HL-60 (cell line): ENCODE data around the gene AGBL4.

Source experiments
- DNase-seq, 2 experiments: peaks; one replicate each; pipeline ENCODE4 v3.0.0-alpha.2; 2010 to 2020; ENCODE audit warnings: low read depth in 1 of 2, low spot score in 1 of 2
- H3K27ac ChIP-seq: fragments of 250-450 bp; sonication (Bioruptor Pico); replicated peaks from 2 replicates; pipeline ENCODE4 v1.5.1; 2020; ENCODE audit warnings: mild to moderate bottlenecking, moderate library complexity
- H3K27me3 ChIP-seq: fragments of 250-450 bp; sonication (Bioruptor Pico); 2 replicates; pipeline ENCODE4 v1.5.1; 2021; ENCODE audit warnings: mild to moderate bottlenecking, moderate library complexity; ENCODE audit not compliant: insufficient read depth, poor library complexity, severe bottlenecking
- H3K4me3 ChIP-seq: replicated peaks from 2 replicates; pipeline ENCODE4 v1.5.1; 2011; ENCODE audit warnings: mild to moderate bottlenecking, control low read depth, low read length; ENCODE audit not compliant: insufficient read depth
- CTCF ChIP-seq: IDR thresholded peaks from one replicate; pipeline ENCODE4 v1.5.1; 2011; ENCODE audit warnings: low read length, control low read depth, inconsistent platforms; ENCODE audit not compliant: insufficient read depth
- GABPA ChIP-seq: IDR thresholded peaks from 2 replicates; pipeline ENCODE4 v1.6.1; 2012; ENCODE audit warnings: low read depth
- POLR2AphosphoS5 ChIP-seq: IDR thresholded peaks from 2 replicates; pipeline ENCODE4 v1.6.1; 2012; ENCODE audit warnings: low read depth
- REST ChIP-seq: IDR thresholded peaks from 2 replicates; pipeline ENCODE4 v1.6.1; 2012; ENCODE audit warnings: low read depth; ENCODE audit not compliant: insufficient replicate concordance
- SPI1 ChIP-seq: IDR thresholded peaks from 2 replicates; pipeline ENCODE4 v1.6.1; 2012; ENCODE audit warnings: low read depth, mild to moderate bottlenecking, borderline replicate concordance

AGBL4 gene

GRCh38 chr1:48760857-48761256 is 1262.9 kb downstream of the AGBL4 start:
- no peak for TF ChIP-seq CTCF
- TF ChIP-seq POLR2AphosphoS5, result no peak
- no peak for TF ChIP-seq REST
- TF ChIP-seq GABPA, result no peak
- no peak for TF ChIP-seq SPI1
- no peak overlapping the region for H3K4me3 ChIP-seq
- H3K27me3 ChIP-seq, result no peaks in the 10 kb centered on the region
- no peak for DNase-seq
- H3K27ac ChIP-seq, result no peak overlapping the region

- DNase-seq, result no peak
- TF ChIP-seq POLR2AphosphoS5 (no peak), REST (no peak), CTCF (no peak), GABPA (no peak), SPI1 (no peak)
- H3K4me3 ChIP-seq, result no peak overlapping the region
- H3K27me3 ChIP-seq, result no peaks in the 10 kb centered on the region
- H3K27ac ChIP-seq, result no peak overlapping the region
Observed at GRCh38 chr1:48758976-48759375, 1264.8 kb downstream of the AGBL4 start.

- no peak overlapping the region for H3K4me3 ChIP-seq
- H3K27ac ChIP-seq, result no peak overlapping the region
- no peaks in the 10 kb centered on the region for H3K27me3 ChIP-seq
- TF ChIP-seq GABPA (no peak), SPI1 (no peak)
- no peak for DNase-seq
Observed at GRCh38 chr1:48757363-48757762, 1266.4 kb downstream of the AGBL4 start.

- H3K4me3 ChIP-seq, result no peak overlapping the region
- no peak for DNase-seq
- no peak overlapping the region for H3K27ac ChIP-seq
- TF ChIP-seq GABPA, result no peak
- TF ChIP-seq REST, result no peak
- no peak for TF ChIP-seq POLR2AphosphoS5
- TF ChIP-seq SPI1, result no peak
- no peak for TF ChIP-seq CTCF
- H3K27me3 ChIP-seq, result no peaks in the 10 kb centered on the region
Observed at GRCh38 chr1:48756683-48757316, 1267.0 kb downstream of the AGBL4 start.
